ACHN (cell line): ENCODE measurements around the gene DSTN.
"Not testable (repeated sequence)": the region's sequence is repeated elsewhere in the genome, so short reads cannot be mapped to it uniquely, and the experiment has no call there.

Experiments used
- DNase-seq: peaks from one replicate; pipeline ENCODE4 v3.0.0-alpha.2; 2015
- in situ Hi-C: cut with HindIII; loops from 2 replicates; pipeline ENCODE4 v1.10.0; 2017; ENCODE audit warnings: low sequenced_read_pairs, low pct_ligation_motif_present, low pct_unique_long_range_greater_than_20kb

The DSTN gene

DNA sequence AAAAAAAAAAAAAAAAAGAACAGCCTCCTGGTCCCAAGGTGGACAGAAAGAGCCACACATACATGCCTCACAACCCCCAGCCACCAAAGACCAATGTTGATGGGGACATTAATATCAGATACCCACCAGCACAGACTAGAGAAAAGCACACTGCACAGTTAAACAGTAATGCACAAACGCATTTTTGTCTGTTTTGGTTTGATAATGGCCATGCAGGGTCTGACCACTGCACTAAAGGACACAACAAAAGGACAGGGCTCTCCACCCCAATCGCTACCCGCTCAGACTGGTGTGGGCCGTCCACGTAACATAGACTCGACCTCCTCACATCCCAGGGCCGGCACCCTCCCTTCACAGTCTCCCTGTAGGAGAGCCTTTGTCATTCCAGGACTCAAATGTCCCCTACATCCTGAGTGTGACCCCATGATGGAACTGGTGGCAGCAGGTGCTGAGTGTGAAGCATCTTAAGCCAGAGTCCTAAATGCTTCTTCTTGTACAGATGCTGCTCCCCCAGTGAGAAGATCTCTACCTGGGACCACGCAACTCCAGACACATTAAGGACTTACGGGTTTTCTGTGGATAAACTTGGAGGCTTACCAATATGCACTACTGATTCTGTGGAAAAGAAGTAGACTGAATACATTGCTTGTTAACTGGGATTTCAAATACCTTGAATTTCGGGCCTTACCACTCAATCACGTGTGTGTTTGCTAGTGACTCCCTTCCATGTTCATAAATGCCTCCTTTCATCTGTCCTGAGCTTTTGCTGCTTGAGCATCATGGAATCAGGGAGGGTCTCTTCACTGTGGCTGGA is 84.2 kb downstream of the DSTN start:
- in situ Hi-C loops, result no loop called here

DNA sequence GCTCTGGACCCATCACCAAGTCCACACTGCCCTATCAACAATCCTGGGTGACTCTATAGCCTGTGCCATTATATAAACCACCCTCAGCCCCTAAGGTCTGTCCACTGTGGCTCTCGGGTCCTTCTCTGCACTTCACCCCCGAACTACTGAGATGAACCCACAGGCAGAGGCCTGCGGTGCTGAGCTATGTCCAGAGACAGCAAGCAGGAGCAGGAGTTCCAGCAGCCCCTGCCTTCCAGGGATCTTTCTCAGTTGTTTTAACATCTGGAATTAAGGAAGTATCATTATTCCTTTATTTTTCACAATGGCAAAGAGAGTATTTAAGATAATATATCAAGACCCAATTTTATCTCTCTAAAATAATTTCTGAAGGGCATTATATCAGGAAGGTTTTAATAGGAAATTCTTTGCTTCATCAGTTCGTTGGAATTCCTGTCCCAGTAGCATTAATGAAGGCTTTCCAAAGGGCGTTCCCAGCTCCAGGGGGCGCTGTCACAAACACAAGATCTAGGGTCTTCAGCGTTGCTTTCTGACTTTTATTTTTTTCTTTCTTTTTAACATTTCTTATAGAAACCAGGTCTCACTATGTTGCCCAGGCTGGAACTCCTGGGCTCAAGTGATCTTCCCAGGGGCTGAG is 84.9 kb downstream of the DSTN start:
- in situ Hi-C loops, result no loop called here
- DNase-seq, result peak; percentile 22

More for the DNA sequence above, 84.2 kb downstream of the DSTN start:
- no peak for DNase-seq

DNA sequence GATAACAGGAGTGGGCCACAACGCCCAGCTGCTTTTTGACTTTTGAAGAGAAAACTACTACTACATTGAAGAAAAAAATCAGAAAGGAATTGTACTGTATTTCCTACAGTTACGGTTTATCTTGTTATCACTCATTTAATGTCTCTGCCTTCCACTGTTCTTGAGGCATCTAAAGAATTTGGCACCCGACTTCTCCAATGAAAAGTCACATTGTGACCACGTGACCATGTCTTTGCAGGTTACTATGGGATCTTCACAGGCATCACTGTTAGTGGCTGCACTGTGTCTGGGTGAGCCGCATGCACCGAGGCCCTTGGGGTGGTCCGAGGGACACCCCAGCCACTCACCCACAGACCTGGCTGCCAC is 85.4 kb downstream of the DSTN start:
- in situ Hi-C loops, result no loop called here
- DNase-seq, result no peak

DNA sequence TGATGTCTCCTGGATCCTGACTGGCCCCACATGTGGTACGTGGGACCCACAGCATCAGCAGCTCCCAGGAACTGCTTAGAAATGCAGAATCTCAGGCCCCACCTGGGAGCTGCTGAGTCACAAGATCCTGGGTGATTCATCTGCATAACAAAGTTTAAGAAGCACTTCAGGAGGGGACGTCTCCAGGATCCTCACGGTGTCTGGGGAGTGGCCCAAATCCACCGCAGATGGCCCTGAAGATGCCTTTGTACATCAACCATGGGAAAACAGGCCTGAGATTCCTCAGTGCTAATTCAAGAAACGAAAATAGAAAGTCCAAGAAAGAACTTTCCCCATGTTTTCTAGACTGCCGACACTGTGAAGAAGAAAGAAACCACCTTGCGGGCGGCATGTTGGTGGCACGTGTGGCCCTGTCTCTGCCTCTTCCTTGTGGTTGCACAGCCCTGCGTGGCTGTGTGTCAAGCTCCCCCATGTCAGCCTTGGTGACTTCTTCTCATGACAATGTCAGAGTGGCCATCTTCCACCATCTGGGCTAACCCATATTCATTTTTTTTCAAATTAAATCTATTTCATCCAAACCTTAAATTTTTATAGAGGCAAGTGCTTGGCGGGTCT is 86.1 kb downstream of the DSTN start:
- in situ Hi-C loops, result no loop called here
- DNase-seq, result no peak

DNA sequence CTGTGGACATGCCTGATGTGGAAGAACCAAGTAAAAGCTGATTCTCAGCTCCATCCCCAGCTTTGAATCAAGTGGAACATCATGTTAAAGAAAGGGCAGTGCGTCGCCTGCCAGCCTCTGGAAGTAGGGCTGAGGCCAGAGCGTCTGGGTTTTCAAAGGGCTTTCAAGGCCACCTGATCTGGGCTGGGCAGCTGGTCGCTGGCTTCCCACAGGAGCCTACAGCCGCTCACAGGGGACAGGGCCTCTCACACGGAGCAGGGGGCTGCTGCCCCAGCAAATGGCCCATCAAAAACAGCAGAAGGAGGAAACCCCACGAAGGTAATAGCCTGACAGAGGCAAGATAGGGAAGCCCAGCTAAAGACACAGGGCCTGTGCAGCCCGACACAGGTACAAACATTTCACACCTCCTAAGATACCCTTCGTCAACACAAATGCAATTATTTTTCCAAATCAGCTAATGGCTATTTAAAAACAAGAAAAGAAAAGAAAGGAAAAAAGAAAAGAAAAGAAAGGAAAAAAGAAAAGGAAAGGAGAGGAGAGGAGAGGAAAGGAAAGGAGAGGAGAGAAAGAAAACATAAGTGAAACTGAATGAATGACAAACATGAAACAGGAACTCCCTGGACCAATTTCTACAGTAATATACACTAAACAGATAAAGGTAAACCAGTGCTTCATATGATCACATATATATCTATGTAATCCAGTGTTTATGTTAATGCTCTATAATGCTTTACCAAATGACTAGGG is 87.4 kb downstream of the DSTN start:
- DNase-seq, result no peak
- in situ Hi-C loops, result no loop called here

DNA sequence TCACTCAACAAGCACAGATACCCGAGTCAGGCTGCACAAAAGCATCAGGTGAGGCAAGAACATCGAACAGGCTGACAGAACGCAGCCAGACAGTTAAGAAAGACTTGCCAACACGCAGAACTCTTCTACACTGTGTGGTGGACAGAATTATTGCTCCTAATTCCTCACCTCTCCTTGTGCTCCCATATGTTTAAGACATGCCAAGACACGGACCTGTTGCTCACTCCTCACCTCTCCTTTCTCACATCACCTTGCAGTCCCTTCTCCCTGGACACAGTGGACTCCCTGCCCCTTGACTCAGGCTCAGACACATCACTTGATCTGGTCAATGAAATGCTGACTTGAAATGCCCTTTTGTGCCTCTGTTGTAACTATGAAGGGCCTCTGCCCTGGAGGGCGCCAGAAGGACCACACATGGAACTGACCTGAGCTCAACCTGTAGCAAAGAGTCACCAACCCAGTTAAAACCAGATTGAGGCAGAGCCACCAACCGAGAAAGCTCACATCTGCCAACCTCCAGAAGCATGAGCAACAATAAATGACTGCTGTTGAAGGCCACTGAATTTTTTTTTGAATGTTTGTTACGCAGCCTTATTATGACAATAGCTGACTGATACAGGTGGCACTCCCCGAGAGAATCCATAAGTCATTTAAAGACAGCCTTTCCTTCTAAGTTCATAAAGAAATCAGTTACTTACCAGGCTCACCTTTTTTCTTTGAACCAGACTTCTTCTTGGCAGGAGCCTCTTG is 88.2 kb downstream of the DSTN start:
- in situ Hi-C loops, result no loop called here
- DNase-seq, result no peak

DNA sequence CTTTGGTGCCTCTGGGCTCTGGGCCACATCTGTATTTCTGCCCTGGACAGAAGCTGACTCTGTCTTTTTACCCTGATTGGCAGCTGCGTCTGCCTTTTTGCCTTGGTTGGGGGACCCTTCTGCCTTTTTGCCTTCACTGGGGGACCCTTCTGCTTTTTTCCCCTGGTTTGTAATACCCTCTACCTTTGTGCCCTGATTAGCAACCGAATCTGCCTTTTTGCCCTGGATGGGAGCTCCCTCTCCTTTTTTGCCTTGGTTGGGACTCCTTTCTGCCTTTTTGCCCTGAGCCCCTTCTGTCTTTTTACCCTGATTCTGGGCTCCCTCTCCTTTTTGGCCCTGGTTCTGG is 88.7 kb downstream of the DSTN start:
- in situ Hi-C loops, result no loop called here
- no peak for DNase-seq

DNA sequence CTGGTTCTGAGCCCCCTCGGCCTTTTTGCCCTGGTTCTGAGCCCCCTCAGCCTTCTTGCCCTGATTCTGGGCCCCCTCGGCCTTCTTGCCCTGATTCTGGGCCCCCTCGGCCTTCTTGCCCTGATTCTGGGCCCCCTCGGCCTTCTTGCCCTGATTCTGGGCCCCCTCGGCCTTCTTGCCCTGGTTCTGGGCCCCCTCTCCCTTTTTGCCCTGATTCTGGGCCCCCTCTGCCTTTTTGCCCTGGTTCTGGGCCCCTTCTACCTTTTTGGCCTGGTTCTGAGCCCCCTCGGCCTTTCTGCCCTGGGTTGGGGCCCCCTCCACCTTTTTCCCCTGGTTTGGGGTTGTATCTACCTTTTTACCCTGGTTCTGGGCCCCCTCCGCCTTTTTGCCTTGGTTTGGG is 89.5 kb downstream of the DSTN start:
- DNase-seq, in situ Hi-C loops: not testable (repeated sequence)
